NCI-H187 treated with DMSO at 0.1 percent for 48 hours (cell line): Measurements from ENCODE around the gene ACAT2.
"Not testable (repeated sequence)": the region's sequence is repeated elsewhere in the genome, so short reads cannot be mapped to it uniquely, and the experiment has no call there.

ENCODE experiments used
- DNase-seq: peaks from one replicate; lab custom pipeline; 2025; lab: John Stamatoyannopoulos, UW

Gene ACAT2

GRCh38 chr6:159772196-159772595 is 10.4 kb downstream of the ACAT2 start:
- DNase-seq: no peak

- no peak for DNase-seq
Observed at GRCh38 chr6:159777240-159777904, 15.5 kb downstream of the ACAT2 start.

GRCh38 chr6:159778131-159778530 is 16.3 kb downstream of the ACAT2 start:
- no peak for DNase-seq

GRCh38 chr6:159778542-159779103 is 16.8 kb downstream of the ACAT2 start:
- no peak for DNase-seq

GRCh38 chr6:159788276-159788675 is 26.4 kb downstream of the ACAT2 start:
- DNase-seq: no peak

- no peak for DNase-seq
Observed at GRCh38 chr6:159788753-159789376, 27.0 kb downstream of the ACAT2 start.

- DNase-seq: peak; percentile 95
Observed at GRCh38 chr6:159789377-159790148, 27.7 kb downstream of the ACAT2 start, which contains the start of gene TCP1. Gene TCP1 (minus strand): TSS chr6:159789602. CDS start chr6:159789468, 134 bp downstream.

DNA sequence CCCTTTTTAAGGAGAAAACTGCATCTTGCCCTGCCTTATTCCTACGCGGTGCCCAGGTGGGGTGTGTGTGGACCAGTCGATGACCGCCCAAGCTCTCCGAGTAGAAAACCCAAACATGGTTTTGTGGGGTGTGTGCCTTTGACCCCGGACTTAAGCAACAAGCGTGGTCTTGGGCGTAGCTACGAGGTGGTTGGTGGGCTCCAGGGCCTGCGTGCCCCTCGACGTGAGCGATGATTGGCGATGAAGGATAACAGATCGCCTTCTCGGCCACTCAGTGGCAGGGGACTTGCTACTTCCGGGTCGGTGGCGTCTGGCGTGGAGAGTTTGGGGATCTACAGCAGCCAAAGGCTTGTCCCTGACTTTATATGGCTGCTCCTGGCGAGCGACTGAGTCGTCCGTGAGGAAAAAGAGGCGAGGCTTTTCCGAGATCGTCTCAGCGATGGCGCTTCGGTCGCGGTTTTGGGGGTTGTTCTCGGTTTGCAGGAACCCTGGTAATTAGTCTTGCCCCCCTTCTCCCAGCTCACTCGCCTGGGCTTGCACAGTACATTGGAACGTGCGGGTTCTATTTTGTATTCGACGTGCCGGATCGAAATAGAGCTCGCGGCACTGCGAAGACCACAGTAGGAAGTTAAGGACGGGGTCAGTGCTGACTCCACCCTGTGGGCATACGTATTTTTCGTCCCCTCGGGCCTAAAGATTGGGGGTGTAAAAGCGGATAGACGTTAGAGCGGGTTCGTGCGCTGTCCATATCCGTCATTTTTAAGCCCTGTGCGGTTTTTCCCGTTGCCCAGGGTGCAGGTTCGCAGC is 28.5 kb downstream of the ACAT2 start, which contains the start of gene MRPL18:
TSS of gene MRPL18 (plus strand) at position 319 of the 807 bp plus-strand sequence. CDS start at position 440, 121 bp downstream.
- DNase-seq: peak; percentile 85

- DNase-seq: no peak
Observed at GRCh38 chr6:159790956-159791598, 29.2 kb downstream of the ACAT2 start.

GRCh38 chr6:159794976-159795375 is 33.1 kb downstream of the ACAT2 start:
- DNase-seq: not testable (repeated sequence)

DNA sequence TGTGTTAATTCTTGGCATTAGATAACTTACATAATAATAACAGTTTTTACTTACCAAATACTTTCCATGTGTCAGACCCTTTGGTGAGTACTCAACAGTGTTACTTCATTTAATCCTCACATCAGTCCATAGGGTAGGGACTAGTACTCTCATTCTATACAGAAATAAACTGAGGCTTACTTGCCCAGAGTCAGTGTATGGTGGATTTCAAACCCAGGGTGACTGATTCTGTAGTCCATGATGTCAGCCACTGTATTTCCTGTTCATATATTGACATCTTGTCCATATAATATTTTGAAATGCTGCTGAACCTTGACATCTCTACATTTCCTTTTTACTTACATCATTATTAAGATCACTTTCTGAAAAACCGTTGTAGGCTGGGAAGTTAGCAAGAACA is 35.7 kb downstream of the ACAT2 start:
- no peak for DNase-seq

GRCh38 chr6:159800141-159800865 is 38.5 kb downstream of the ACAT2 start, which contains the start of gene PNLDC1:
Gene PNLDC1 (plus strand): TSS chr6:159800276. CDS start chr6:159800308, 32 bp downstream.
- DNase-seq: no peak

DNA sequence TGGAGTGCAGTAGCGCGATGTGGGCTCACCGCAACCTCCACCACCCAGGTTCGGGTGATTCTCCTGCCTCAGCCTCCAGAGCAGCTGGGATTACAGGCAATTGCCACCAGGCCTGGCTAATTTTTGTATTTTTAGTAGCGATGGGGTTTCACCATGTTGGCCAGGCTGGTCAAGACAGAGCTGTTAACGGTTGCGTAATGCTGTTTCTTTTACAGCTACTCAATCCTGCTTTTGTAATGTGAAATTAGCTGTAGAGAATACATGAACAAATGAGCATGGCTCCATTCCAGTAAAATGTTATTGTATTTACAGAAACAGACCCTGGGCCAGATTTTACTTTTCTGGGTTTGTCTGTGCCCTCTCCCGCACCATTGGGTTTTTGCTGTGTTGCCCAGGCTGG is 40.1 kb downstream of the ACAT2 start:
- DNase-seq: no peak

DNA sequence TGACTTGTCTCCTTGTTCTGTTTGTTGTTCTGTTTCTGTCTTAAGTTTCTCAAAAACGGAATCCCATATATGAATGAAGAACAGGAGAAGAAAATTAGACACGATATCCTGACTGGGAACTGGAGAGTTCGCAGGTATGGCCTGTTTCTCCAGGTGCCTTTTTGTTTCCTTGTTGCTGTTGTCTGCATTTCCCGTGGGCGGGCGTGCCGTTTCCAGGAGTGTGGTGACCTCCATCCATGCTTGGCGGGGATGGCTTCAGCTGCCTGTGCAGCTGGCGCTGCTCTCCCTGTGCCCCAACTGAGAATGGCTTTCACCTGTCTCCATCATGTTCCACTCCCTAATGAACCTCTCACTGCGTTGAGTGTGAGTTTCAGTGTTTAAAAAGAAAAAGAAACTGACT is 42.7 kb downstream of the ACAT2 start:
- DNase-seq: no peak

DNA sequence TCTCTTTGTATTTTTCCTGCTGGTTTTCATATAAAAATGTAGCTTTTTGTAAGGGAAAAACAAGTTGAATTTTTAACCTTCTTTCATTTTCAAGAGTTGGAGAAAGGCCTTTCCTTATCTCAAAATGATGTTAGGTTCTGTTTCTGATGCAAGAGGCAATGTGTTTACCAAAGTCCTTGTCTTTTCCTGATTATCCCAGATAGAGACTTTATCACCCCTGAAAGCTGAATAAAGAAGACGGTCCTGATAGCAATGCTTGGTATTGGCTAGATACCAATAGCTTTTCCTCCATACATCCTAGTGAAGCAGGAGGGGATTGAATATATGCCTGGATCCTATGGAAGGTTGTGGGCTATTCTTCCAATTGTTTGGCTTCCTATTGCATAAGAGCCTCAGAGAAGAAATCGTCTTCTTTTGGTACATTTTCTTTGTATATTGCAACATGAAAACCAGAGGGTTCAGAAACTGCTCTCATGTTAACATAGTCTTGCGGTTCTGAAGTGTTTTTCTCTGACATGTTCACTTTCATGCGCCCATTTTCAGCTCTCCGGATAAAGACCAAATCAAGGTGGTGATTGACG is 43.7 kb downstream of the ACAT2 start:
- no peak for DNase-seq

DNA sequence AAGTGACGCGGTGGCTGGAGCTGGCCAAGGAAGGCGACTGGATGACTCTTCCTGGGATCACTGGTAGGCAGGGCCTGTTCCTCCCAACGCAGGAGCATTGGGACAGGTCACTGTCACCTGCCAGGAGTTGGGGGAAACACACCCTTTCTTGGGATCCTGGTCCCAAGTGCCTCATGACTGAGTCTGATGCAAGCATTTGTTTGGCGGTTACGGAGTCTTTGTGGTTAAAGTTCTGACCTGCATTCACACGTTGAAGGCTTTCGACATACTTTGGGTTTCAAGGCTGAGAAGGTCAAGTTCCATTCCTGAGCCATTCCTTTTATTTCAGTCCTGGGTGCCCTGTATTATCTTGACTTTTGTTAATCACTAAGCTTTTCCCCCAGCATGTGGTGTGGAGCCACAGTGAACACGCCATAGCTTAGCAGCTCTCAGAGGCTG is 44.2 kb downstream of the ACAT2 start:
- no peak for DNase-seq

- DNase-seq: no peak
Observed at GRCh38 chr6:159807150-159807858, 45.5 kb downstream of the ACAT2 start.

GRCh38 chr6:159808647-159809046 is 46.8 kb downstream of the ACAT2 start:
- no peak for DNase-seq

DNA sequence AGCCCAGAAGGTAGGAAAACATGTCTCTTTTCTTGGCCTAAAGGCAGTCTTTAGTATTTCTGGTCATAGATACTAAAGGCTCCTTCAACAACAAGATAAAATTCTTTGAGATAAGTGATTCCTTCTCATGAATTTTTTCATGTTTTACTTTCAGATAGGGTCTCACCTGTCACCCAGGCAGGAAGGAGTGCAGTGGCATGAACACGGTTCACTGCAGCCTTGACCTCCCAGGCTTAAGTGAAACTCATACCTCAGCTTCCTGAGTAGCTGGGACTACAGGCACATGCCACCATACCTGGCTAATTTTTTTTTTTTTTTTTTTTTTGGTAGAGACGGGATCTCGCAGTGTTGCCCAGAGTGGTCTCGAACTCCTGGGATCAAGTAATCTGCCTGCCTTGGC is 47.3 kb downstream of the ACAT2 start:
- DNase-seq: no peak
